Measurements from ENCODE around the gene EMID1.

The EMID1 gene

DNA sequence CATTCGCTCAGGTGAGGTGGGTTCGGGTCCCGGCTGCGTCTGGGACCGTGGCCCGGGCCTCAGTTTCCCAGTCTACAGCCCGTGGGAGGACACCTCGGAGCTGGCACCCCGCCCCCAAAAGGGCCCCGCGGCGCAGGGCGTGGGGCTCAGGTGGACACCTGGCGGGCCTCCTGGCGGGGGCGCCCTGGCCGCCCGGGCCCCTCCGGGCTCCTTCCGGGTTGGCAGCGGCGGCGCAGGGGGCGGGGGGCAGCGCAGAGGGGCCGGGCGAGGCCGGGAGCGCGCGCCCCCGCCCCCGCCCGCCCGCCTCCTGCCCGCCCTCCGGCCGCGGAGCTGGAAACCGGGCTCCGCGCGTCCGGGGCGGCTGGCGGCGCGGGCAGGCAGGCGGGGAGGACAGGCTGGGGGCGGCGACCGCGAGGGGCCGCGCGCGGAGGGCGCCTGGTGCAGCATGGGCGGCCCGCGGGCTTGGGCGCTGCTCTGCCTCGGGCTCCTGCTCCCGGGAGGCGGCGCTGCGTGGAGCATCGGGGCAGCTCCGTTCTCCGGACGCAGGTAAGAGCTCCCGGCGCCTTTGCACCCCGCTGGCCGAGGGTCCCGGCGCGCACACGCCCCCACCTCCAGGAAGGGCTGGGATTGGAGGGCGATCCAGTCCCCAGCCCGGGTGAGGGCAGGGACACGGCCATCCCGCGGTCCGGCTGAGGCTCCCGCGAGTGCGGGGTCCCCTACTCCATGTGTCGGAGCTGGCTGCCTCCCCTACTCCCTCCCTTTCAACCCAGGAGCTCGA, at the start of gene EMID1:
TSS of gene EMID1 (plus strand) at position 303 of the 778 bp plus-strand sequence. CDS start at position 446, 143 bp downstream.
- no peak for DNase-seq (ENCODE audit: low read depth, low spot score)

- DNase-seq (ENCODE audit: low read depth, low spot score): no peak
These were observed 49.7 kb upstream of the EMID1 start for GRCh38 chr22:29155966-29156365.

GRCh38 chr22:29156507-29156906, 49.2 kb upstream of the EMID1 start:
- no peak for DNase-seq (ENCODE audit: low read depth, low spot score)

DNA sequence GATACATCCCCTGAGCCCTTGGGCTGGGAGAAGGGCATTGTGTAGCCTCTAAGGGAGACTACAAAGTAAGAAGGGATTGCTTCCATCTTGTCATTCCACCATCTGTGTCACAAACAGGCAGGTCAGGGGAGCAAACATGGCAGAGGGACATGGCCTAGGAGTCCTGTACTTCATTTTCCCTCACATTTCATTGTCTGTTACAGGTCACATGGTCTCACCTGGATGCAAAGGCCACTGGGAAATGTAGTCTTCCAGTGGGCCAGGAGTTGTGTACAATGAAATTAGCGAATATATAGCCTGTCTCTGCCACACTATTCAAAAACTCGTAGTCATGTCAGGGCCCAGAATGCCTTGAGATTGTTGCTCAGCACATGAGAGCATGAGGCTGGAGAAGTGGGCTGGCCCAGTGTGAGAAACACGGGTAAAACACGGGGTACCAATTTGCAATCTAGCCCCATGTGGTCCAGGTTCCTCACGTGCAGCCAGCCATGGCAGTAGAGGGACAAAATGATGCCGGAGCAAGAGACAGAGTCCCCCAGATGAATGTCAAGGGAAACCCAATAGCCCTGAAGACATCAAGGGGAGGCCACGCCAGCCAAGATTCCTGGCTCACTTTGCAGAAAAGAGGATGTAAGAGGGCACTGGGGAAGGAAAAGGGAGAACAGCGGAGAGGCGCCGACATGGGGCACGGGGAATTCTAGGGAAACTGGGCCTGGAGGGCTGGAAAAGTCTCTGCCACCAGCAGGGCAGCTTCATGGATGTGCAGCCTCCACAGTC, 47.7 kb upstream of the EMID1 start:
- no peak for DNase-seq (ENCODE audit: low read depth, low spot score)

DNA sequence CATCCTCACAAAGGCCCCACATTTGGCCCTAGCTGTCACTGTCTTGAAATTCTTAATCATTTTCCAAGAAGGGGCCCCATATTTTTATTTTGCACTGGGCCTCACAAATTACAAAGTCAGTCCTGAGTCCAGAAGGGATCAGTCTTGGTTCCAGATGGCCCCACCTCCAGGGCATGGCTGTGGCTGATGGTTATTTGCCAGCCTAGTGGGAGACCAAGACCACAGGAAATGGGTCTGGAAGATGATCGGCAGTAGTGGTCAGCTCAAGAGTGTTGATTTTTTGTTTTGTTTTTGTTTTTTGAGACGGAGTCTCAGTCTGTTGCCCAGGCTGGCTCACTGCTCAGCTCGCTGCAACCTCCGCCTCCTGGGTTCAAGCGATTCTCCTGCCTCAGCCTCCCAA, 47.1 kb upstream of the EMID1 start:
- no peak for DNase-seq (ENCODE audit: low read depth, low spot score)

DNA sequence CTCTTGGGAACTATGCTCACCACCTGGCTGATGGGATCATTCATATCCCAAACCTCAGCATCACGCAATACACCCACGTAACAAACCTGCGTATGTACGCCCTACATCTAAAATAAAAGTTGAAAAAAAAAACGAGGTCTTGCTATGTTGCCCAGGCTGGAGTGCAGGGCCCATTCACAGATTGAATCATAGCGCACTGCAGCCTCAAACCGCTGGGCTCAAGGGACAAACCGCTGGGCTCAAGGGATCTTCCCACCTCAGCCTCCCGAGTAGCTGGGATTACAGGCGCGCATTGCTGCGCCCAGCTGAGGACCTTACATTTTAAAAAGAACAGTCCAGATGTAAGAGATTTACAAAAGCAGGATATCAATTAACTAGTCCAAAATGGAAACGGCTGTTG, 41.9 kb upstream of the EMID1 start:
- DNase-seq (ENCODE audit: low read depth, low spot score): no peak

- no peak for DNase-seq (ENCODE audit: low read depth, low spot score)
These were observed 40.2 kb upstream of the EMID1 start for GRCh38 chr22:29165321-29166060.

GRCh38 chr22:29166180-29166579, 39.5 kb upstream of the EMID1 start:
- no peak for DNase-seq (ENCODE audit: low read depth, low spot score)

DNA sequence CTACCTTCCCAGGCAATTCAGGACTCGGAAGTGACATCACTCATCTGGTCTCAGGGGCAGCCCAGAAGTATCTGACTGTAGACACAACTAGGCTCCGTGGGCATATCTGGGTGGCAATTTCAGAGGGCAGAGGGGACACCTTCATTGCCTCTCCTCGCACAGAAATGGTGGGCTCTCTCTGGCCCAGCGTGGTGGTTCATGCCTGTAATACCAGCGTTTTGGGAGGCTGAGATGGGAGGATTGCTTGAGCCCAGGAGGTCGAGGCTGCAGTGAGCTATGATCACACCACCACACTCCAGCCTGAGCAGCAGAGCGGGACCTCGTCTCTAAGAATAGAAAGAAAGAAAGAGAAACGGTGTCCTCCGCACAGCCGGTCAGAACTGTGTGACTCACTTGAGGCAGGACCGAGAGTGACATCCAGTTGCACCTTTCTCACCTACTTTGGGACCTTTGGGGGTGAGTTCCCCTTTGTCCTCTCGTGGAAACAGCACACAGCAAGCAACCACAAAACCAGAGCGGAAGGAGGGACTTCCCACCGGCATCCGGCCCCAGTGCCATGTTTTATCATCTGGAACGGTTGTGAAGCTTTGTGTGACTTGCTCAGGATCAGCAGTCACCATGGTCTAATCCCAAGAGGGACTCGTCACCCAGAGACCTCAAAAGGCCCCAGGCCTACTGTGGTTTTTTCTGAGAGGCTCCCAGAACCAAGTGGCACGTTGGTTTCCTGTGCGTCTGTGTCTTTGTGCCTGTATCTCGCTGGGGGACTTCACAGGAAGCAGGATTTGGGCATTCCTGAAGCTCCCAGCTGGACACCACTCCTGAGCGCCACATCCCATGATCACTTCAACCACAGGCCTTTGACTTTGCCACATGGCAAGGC, 38.4 kb upstream of the EMID1 start:
- no peak for DNase-seq (ENCODE audit: low read depth, low spot score)

DNA sequence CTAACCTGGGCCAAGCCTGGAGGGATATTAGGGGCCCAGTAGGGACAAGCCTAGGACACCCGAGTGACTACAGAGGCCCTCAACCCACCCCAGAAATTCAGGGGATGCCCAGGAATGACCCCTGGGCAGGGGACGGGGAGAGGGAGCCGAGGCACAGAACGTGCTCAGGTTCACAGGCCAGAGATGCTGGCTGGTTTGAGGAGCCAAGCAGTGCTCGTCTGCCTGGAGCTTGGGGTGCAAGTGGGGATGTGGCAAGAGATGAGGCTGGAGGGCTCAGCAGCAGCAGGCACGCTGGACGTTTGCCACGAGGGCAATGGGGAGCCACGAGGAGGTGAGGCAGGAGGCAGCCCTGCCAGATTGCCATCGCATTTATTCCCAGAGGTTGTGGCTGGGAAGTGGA, 34.0 kb upstream of the EMID1 start:
- DNase-seq (ENCODE audit: low read depth, low spot score): no peak

DNA sequence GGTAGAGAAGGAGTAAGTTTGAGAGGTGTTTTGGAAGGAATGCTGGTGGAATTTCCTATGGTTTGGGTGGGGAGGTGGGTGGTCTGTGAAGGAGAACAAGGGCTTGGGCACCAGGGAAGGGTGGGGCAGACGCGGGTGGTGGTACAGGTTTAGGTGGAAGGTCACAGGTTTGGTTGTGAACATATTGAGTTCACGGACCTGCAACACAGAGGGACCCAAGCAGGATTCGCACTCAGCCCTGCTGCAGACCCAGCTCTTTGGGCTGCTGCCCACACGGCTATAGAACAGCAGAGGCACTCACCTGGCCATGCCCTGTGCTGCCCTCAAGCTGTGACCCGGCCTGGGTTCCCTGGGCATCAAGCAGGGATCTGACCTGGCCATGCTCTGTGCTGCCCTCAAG, 33.5 kb upstream of the EMID1 start:
- DNase-seq (ENCODE audit: low read depth, low spot score): no peak

DNA sequence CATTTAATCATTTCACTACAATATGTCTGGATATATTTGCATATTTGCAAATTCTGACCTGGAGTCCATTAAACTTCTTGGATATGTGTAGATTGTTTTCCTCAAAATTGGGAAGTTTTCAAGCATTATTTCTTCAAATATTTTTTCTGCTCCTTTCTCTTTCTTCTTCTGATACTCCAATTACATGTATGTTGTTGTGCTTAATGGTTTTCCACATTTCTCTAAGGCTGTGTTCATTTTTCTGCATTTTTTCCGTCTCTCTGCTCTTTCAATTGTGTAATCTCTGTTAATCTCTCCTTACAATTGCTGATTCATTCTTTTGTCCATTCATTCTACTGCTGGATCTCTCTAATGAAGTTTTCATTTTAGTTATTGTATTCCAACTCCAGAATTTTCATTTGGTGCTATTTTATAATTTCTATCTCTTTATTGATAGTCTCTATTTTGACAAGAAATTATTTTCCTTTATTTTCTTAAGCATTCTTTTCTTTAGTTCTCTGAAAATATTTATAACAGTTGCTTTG, 30.3 kb upstream of the EMID1 start:
- DNase-seq (ENCODE audit: low read depth, low spot score): no peak

- DNase-seq (ENCODE audit: low read depth, low spot score): no peak
These were observed 21.5 kb upstream of the EMID1 start for GRCh38 chr22:29183971-29184848.

GRCh38 chr22:29184849-29185490, 20.7 kb upstream of the EMID1 start:
- DNase-seq (ENCODE audit: low read depth, low spot score): no peak

GRCh38 chr22:29186302-29186701, 19.4 kb upstream of the EMID1 start:
- DNase-seq (ENCODE audit: low read depth, low spot score): no peak

DNA sequence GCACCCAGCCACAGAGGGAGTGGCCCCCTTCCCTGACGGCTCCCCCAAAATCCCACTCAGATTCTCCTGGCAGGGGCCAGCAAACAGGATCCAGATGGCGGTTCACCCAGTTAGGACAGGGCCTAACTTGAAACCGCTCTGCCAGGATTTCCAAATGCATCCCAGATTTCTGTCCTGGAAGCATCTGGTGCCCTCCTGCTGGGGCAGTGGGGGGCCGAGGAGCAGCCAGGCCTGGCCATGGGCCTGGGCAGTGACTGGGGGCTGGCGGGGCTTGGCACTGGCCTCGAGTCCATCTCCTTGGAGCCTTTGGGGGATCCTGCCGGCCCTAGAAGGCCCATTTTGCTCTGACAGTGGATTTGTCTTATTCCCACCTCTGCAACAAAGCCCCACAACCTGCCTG, 17.9 kb upstream of the EMID1 start:
- no peak for DNase-seq (ENCODE audit: low read depth, low spot score)

- DNase-seq (ENCODE audit: low read depth, low spot score): no peak
These were observed 15.6 kb upstream of the EMID1 start for GRCh38 chr22:29190051-29190450.

GRCh38 chr22:29190918-29191317, 14.8 kb upstream of the EMID1 start:
- no peak for DNase-seq (ENCODE audit: low read depth, low spot score)

DNA sequence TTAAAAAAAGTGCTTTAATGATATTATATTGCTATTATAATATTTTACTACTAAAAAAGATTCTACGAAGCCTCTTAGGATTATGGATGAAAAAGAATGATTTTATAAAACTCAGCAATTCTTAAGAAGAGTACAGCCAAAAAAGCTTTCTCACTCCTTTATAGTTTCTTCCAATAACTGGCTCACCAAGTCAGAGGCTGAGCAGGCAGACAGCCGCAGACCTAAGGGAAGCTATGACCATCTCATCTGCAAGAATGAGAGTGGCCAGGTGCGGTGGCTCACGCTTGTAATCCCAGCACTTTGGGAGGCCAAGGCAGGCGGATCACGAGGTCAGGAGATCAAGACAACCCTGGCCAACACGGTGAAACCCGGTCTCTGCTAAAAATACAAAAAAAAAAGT, 12.7 kb upstream of the EMID1 start:
- no peak for DNase-seq (ENCODE audit: low read depth, low spot score)

DNA sequence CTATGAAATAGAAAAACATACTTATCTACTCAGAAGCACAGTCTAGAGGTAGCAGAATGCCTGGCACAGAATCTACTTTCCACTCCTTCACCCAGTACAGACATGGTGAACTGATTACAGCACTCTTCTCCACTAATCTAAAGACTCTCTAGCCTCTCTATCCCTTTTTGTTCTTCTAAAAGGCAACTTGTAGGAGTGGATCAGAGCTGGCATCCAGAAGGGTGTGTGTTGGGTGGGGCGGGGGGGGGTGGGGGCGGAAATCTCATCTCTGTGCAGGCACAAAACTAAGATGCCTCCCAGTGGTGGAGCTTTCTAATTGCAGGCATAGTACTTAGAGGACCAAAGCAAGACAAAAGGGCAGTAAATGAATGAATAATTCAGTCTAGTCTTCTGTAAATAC, 11.5 kb upstream of the EMID1 start:
- DNase-seq (ENCODE audit: low read depth, low spot score): no peak
